Tibial nerve (tissue), 4 donors: ENCODE results near the gene TMEM63B. TPM values are rescaled to one million over a fixed set of nuclear protein-coding genes. Genes with fewer than 3 reads are reported as not detected.
"Not testable (repeated sequence)": the region's sequence is repeated elsewhere in the genome, so short reads cannot be mapped to it uniquely, and the experiment has no call there.

Source experiments
- DNase-seq, 2 donors: peaks; one replicate each; pipeline ENCODE4 v3.0.0-alpha.2; 2019; ENCODE audit warnings: low spot score in 2 of 2
- H3K27ac ChIP-seq, 4 donors: fragments of 200-600 bp; sonication (generic) in 3 of 4; one replicate each; pipeline ENCODE4 v1.5.1; 2017 to 2019; ENCODE audit warnings: mild to moderate bottlenecking in 1 of 4
- H3K27me3 ChIP-seq, 2 donors: fragments of 200-600 bp; sonication (generic) in 1 of 2; one replicate each; pipeline versions ENCODE4 v1.5.1 to v1.6.0; 2017 to 2019
- H3K36me3 ChIP-seq, 3 donors: fragments of 200-600 bp; sonication (generic); one replicate each; pipeline ENCODE4 v1.5.1; 2018 to 2019
- H3K4me1 ChIP-seq, 4 donors: fragments of 200-600 bp; sonication (generic) in 3 of 4; one replicate each; pipeline ENCODE4 v1.5.1; 2017 to 2019
- H3K4me3 ChIP-seq, 4 donors: fragments of 200-600 bp; sonication (generic) in 3 of 4; one replicate each; pipeline ENCODE4 v1.5.1; 2017 to 2019; ENCODE audit warnings: mild to moderate bottlenecking in 1 of 4, moderate library complexity in 1 of 4
- H3K9me3 ChIP-seq, 4 donors: fragments of 200-600 bp; sonication (generic) in 3 of 4; one replicate each; pipeline ENCODE4 v1.5.1; 2017 to 2019
- CTCF ChIP-seq, 5 experiments: fragments of 200-600 bp in 3 of 5; fragments of 450-650 bp in 2 of 5; sonication (generic) in 3 of 5; IDR thresholded peaks; one replicate each; pipeline ENCODE4 v1.5.1; 2016 to 2019; ENCODE audit warnings: antibody characterized with exemption in 5 of 5, mild to moderate bottlenecking in 3 of 5, moderate library complexity in 2 of 5
- EP300 ChIP-seq, 2 donors: sonication (generic); formaldehyde crosslinking; IDR thresholded peaks; one replicate each; pipeline ENCODE4 v1.6.1; 2017; ENCODE audit warnings: antibody characterized with exemption in 2 of 2, mild to moderate bottlenecking in 1 of 2
- POLR2A ChIP-seq, 2 donors: fragments of 450-650 bp; IDR thresholded peaks; one replicate each; pipeline ENCODE4 v1.6.1; 2017; ENCODE audit warnings: antibody characterized with exemption in 2 of 2, mild to moderate bottlenecking in 2 of 2, moderate library complexity in 2 of 2
- WGBS, 2 donors: methylation state at CpG; one replicate each; pipeline ENCODE4 v1.1.5; 2018; 5-methylcytosine and 5-hydroxymethylcytosine counted together
- total RNA-seq, 4 donors: library from RNA; depleted of rRNA; stranded (reverse); fragments of >200 nt; gene quantifications; one replicate each; pipeline ENCODE4 v1.1.0, GENCODE V29; 2016

Gene TMEM63B
- total RNA-seq, 4 donors from 2014 or later, result 18.6 to 34.5 (median 27.6) TPM

GRCh38 chr6:44085219-44085618 lies 42.1 kb upstream of the TMEM63B start:
- peaks cover 0 to 7% (median 0%) of the 10 kb centered on the region in 4 donors for H3K4me1 ChIP-seq
- WGBS, 2 donors, result 82 to 93% methylated on average over 2 of the region's 2 CpGs
- TF ChIP-seq CTCF (IDR thresholded peaks at IDR 0.05), result no peak
- no peak for TF ChIP-seq EP300 (IDR thresholded peaks at IDR 0.05)
- TF ChIP-seq POLR2A (IDR thresholded peaks at IDR 0.05), result no peak
- peaks cover 0 to 10% (median 0%) of the 10 kb centered on the region in 3 donors for H3K36me3 ChIP-seq
- H3K9me3 ChIP-seq, result no peaks in the 10 kb centered on the region
- H3K27ac ChIP-seq, result no peak overlapping the region
- no peak for DNase-seq
- no peak overlapping the region for H3K4me3 ChIP-seq
- no peaks in the 10 kb centered on the region for H3K27me3 ChIP-seq

GRCh38 chr6:44086931-44087574 lies 40.3 kb upstream of the TMEM63B start:
- H3K4me3 ChIP-seq, result no peak overlapping the region
- no peak overlapping the region for H3K27ac ChIP-seq
- no peaks in the 10 kb centered on the region for H3K9me3 ChIP-seq
- H3K4me1 ChIP-seq, result peaks cover 0 to 7% (median 0%) of the 10 kb centered on the region in 4 donors
- H3K36me3 ChIP-seq, result peaks cover 0 to 10% (median 0%) of the 10 kb centered on the region in 3 donors
- no peak for DNase-seq
- 45 to 64% methylated on average over 8 of the region's 9 CpGs for WGBS, 2 donors
- H3K27me3 ChIP-seq, result no peaks in the 10 kb centered on the region
- no peak for TF ChIP-seq CTCF (IDR thresholded peaks at IDR 0.05)
- TF ChIP-seq EP300 (IDR thresholded peaks at IDR 0.05), result no peak

GRCh38 chr6:44087623-44088022 lies 39.7 kb upstream of the TMEM63B start:
- 92 to 95% methylated on average over 1 to 2 of the region's 2 CpGs for WGBS, 2 donors
- Histone ChIP-seq H3K27me3 (no peaks in the 10 kb centered on the region), H3K4me1 (peaks cover 0 to 7% (median 0%) of the 10 kb centered on the region in 4 donors), H3K36me3 (peaks cover 0 to 10% (median 0%) of the 10 kb centered on the region in 3 donors), H3K4me3 (no peak overlapping the region), H3K9me3 (no peaks in the 10 kb centered on the region), H3K27ac (no peak overlapping the region)
- TF ChIP-seq CTCF (IDR thresholded peaks at IDR 0.05) (no peak), POLR2A (IDR thresholded peaks at IDR 0.05) (no peak), EP300 (IDR thresholded peaks at IDR 0.05) (no peak)
- DNase-seq, result no peak

GRCh38 chr6:44088827-44089590 lies 38.3 kb upstream of the TMEM63B start:
- H3K9me3 ChIP-seq, result no peaks in the 10 kb centered on the region
- H3K36me3 ChIP-seq, result peaks cover 0 to 13% (median 0%) of the 10 kb centered on the region in 3 donors
- peaks cover 0 to 7% (median 0%) of the 10 kb centered on the region in 4 donors for H3K4me1 ChIP-seq
- no peak overlapping the region for H3K27ac ChIP-seq
- H3K27me3 ChIP-seq, result no peaks in the 10 kb centered on the region
- 93 to 95% methylated on average over 9 to 11 of the region's 11 CpGs for WGBS, 2 donors
- no peak for DNase-seq
- TF ChIP-seq EP300 (IDR thresholded peaks at IDR 0.05) (no peak), POLR2A (IDR thresholded peaks at IDR 0.05) (no peak), CTCF (IDR thresholded peaks at IDR 0.05) (no peak)
- H3K4me3 ChIP-seq, result no peak overlapping the region

DNA sequence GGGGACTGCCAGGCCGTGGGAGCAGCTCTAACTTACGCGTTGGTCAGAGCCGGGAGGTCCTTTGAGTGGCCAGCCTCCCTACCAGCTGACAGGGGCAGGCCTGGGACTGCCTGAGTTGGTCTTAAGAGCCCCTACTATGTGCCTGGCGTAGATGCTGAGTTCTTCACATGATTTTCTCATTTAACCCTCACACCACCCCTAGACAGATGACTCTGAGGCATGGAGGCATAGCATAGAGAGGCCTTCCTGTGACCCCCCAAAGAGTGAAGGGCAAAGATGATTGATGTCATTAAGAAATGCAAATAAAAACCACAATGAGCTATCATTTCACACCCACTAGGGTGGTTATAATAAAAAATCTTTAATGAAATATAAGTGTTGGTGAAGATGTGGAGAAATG lies 36.9 kb upstream of the TMEM63B start:
- TF ChIP-seq CTCF (IDR thresholded peaks at IDR 0.05) (no peak), EP300 (IDR thresholded peaks at IDR 0.05) (no peak), POLR2A (IDR thresholded peaks at IDR 0.05) (no peak)
- 77 to 78% methylated on average over 5 of the region's 5 CpGs for WGBS, 2 donors
- no peaks in the 10 kb centered on the region for H3K27me3 ChIP-seq
- H3K27ac ChIP-seq, result no peak overlapping the region
- no peaks in the 10 kb centered on the region for H3K9me3 ChIP-seq
- H3K36me3 ChIP-seq, result peaks cover 0 to 19% (median 0%) of the 10 kb centered on the region in 3 donors
- DNase-seq, result no peak
- peaks cover 0 to 7% (median 0%) of the 10 kb centered on the region in 4 donors for H3K4me1 ChIP-seq
- H3K4me3 ChIP-seq, result no peak overlapping the region

DNA sequence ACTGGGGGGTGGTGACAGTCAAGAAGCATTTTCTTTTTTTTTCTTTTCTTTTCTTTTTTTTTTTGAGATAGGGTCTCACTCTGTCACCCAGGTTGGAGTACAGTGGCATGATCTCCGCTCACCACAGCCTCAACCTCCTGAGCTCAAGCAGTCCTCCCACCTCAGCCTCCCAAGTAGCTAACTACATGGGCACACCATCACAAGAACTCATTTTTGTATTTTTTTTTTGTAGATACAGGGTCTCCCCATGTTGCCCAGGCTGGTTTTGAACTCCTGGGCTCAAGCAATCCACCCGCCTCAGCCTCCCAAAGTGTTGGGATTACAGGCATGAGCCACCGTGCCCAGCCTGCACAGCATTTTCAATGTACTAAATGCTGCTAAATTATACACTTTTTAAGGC lies 36.0 kb upstream of the TMEM63B start:
- not testable (repeated sequence) for H3K27ac ChIP-seq

More for the DNA sequence above, 36.0 kb upstream of the TMEM63B start:
- not testable (repeated sequence) for H3K9me3 ChIP-seq, H3K4me1 ChIP-seq, H3K27me3 ChIP-seq, DNase-seq, H3K4me3 ChIP-seq
- peaks cover 0 to 19% (median 0%) of the 10 kb centered on the region in 3 donors for H3K36me3 ChIP-seq
- 91 to 99% methylated on average over 3 of the region's 3 CpGs for WGBS, 2 donors
